OCI-LY1 (cell line): Measurements from ENCODE around the gene SERPINB13.

Experiments used
- H2AFZ ChIP-seq: fragments of 200-600 bp; sonication (generic), shearing (Covaris generic); 2 replicates; pipeline ENCODE4 v1.6.0; 2014; ENCODE audit warnings: antibody characterized with exemption, mild to moderate bottlenecking, low read length
- H3F3A ChIP-seq: fragments of 200-600 bp; sonication (generic), shearing (Covaris generic); 2 replicates; pipeline ENCODE4 v1.6.0; 2014; ENCODE audit warnings: mild to moderate bottlenecking, antibody characterized with exemption, low read length, moderate library complexity; ENCODE audit not compliant: insufficient read depth
- H3K27ac ChIP-seq: fragments of 200-600 bp; sonication (generic); 2 replicates; pipeline ENCODE4 v1.5.1; 2014; ENCODE audit warnings: low read length, mixed run types, mild to moderate bottlenecking, low read depth; ENCODE audit not compliant: poor library complexity, severe bottlenecking
- H3K27me3 ChIP-seq: fragments of 200-600 bp; sonication (generic); 2 replicates; pipeline ENCODE4 v1.6.0; 2014; ENCODE audit warnings: antibody characterized with exemption, mild to moderate bottlenecking, low read length, moderate library complexity; ENCODE audit not compliant: insufficient read depth
- H3K36me3 ChIP-seq: fragments of 200-600 bp; sonication (generic); 2 replicates; pipeline ENCODE4 v1.6.1; 2014; ENCODE audit warnings: mild to moderate bottlenecking, antibody characterized with exemption, low read length, moderate library complexity, mixed read lengths; ENCODE audit not compliant: insufficient read depth
- H3K4me1 ChIP-seq: fragments of 200-600 bp; sonication (generic); 2 replicates; pipeline ENCODE4 v1.5.1; 2014; ENCODE audit warnings: mild to moderate bottlenecking, low read length, moderate library complexity; ENCODE audit not compliant: insufficient read depth, severe bottlenecking
- H3K4me2 ChIP-seq: fragments of 200-600 bp; sonication (generic), shearing (Covaris generic); 2 replicates; pipeline ENCODE4 v1.6.1; 2014; ENCODE audit warnings: low read length
- H3K4me3 ChIP-seq: fragments of 200-600 bp; sonication (generic); 2 replicates; pipeline ENCODE4 v1.5.1; 2014; ENCODE audit warnings: low read length, low read depth, mild to moderate bottlenecking, mixed read lengths; ENCODE audit not compliant: poor library complexity, severe bottlenecking
- H3K79me2 ChIP-seq: fragments of 200-600 bp; shearing (Covaris generic); 2 replicates; pipeline ENCODE4 v1.6.1; 2016; ENCODE audit warnings: mixed run types, low read length, mixed read lengths; ENCODE audit not compliant: insufficient read depth
- H3K9ac ChIP-seq: fragments of 200-600 bp; sonication (generic), shearing (Covaris generic); 2 replicates; pipeline ENCODE4 v1.6.1; 2014; ENCODE audit warnings: mild to moderate bottlenecking, low read length, mixed read lengths
- H3K9me2 ChIP-seq: fragments of 200-600 bp; sonication (generic), shearing (Covaris generic); 2 replicates; pipeline ENCODE4 v1.6.1; 2014; ENCODE audit warnings: low read depth, mild to moderate bottlenecking, low read length, mixed read lengths
- H3K9me3 ChIP-seq: fragments of 200-600 bp; shearing (Covaris generic); 2 replicates; pipeline ENCODE4 v1.6.1; 2014; ENCODE audit warnings: low read length, mixed read lengths
- H4K20me1 ChIP-seq: fragments of 200-600 bp; sonication (generic), shearing (Covaris generic); 2 replicates; pipeline ENCODE4 v1.6.0; 2016; ENCODE audit warnings: mild to moderate bottlenecking, low read length; ENCODE audit not compliant: insufficient read depth
- EZH2 ChIP-seq: fragments of 200-600 bp; sonication (generic), shearing (Covaris generic); IDR thresholded peaks from 2 replicates; pipeline ENCODE4 v1.8.0; 2017; ENCODE audit warnings: borderline replicate concordance, mixed run types, mild to moderate bottlenecking, antibody characterized with exemption, low read length, moderate library complexity, mixed read lengths
- TF ChIP-seq, protein P1 (sequence below): fragments of 200-600 bp; sonication (generic), shearing (Covaris generic); IDR thresholded peaks from 2 replicates; pipeline ENCODE4 v1.5.1; 2017; ENCODE audit warnings: mild to moderate bottlenecking, antibody characterized with exemption, low read length, moderate library complexity, mixed read lengths

The SERPINB13 gene, protein sequence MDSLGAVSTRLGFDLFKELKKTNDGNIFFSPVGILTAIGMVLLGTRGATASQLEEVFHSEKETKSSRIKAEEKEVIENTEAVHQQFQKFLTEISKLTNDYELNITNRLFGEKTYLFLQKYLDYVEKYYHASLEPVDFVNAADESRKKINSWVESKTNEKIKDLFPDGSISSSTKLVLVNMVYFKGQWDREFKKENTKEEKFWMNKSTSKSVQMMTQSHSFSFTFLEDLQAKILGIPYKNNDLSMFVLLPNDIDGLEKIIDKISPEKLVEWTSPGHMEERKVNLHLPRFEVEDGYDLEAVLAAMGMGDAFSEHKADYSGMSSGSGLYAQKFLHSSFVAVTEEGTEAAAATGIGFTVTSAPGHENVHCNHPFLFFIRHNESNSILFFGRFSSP

DNA sequence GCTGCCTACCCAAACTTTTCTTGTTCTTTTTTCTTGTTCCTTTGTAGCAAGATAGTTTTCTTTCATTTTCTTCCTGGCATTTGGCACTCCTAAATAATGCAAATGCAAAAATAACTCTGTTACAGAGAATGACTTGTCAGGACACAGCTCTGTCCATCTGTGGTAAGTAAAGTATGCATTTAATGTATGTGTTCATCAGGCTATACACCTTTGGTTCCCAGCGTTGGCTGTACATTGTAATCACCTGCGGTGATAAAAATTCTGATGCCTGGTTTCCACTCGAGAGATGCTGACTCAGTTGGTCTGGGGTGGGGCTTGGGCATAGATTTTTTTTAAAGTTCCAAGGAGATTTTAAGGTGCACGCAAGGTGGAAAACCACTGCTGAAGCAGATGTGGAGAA lies at the start of gene SERPINB13:
TSS of gene SERPINB13 (plus strand) at position 378 of the 400 bp plus-strand sequence. CDS start 1,325 bp downstream, outside the sequence.
- H3K79me2 ChIP-seq, result no peaks in the 10 kb centered on the region
- H3K9me2 ChIP-seq, result no peaks in the 10 kb centered on the region
- no peaks in the 10 kb centered on the region for H3K36me3 ChIP-seq
- H3K4me2 ChIP-seq, result no peak within 1 kb of the TSS
- no peak within 1 kb of the TSS for H3K9ac ChIP-seq
- no peaks in the 10 kb centered on the region for H3K9me3 ChIP-seq
- H3K27me3 ChIP-seq, result no peaks in the 10 kb centered on the region
- H4K20me1 ChIP-seq, result no peaks in the 10 kb centered on the region
- H3K4me3 ChIP-seq, result no peak within 1 kb of the TSS
- no peak for TF ChIP-seq EZH2
- TF ChIP-seq, protein P1, sequence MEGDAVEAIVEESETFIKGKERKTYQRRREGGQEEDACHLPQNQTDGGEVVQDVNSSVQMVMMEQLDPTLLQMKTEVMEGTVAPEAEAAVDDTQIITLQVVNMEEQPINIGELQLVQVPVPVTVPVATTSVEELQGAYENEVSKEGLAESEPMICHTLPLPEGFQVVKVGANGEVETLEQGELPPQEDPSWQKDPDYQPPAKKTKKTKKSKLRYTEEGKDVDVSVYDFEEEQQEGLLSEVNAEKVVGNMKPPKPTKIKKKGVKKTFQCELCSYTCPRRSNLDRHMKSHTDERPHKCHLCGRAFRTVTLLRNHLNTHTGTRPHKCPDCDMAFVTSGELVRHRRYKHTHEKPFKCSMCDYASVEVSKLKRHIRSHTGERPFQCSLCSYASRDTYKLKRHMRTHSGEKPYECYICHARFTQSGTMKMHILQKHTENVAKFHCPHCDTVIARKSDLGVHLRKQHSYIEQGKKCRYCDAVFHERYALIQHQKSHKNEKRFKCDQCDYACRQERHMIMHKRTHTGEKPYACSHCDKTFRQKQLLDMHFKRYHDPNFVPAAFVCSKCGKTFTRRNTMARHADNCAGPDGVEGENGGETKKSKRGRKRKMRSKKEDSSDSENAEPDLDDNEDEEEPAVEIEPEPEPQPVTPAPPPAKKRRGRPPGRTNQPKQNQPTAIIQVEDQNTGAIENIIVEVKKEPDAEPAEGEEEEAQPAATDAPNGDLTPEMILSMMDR, result no peak
- no peak within 1 kb of the TSS for H2AFZ ChIP-seq
- no peaks in the 10 kb centered on the region for H3K4me1 ChIP-seq
- no peak within 1 kb of the TSS for H3K27ac ChIP-seq
- no peaks in the 10 kb centered on the region for H3F3A ChIP-seq

- no peak overlapping the region for H3K27ac ChIP-seq
- no peaks in the 10 kb centered on the region for H3K9me3 ChIP-seq
- H3K4me2 ChIP-seq, result no peak overlapping the region
- no peaks in the 10 kb centered on the region for H3F3A ChIP-seq
- H3K36me3 ChIP-seq, result no peaks in the 10 kb centered on the region
- H4K20me1 ChIP-seq, result no peaks in the 10 kb centered on the region
- no peaks in the 10 kb centered on the region for H3K9me2 ChIP-seq
- H3K27me3 ChIP-seq, result no peaks in the 10 kb centered on the region
- H3K4me3 ChIP-seq, result no peak overlapping the region
- H3K9ac ChIP-seq, result no peak overlapping the region
- H2AFZ ChIP-seq, result no peak overlapping the region
- TF ChIP-seq EZH2, result no peak
- TF ChIP-seq, protein P1, result no peak
- H3K4me1 ChIP-seq, result no peaks in the 10 kb centered on the region
- H3K79me2 ChIP-seq, result no peaks in the 10 kb centered on the region
Observed at GRCh38 chr18:63539904-63540510, 47.1 kb upstream of the SERPINB13 start.

DNA sequence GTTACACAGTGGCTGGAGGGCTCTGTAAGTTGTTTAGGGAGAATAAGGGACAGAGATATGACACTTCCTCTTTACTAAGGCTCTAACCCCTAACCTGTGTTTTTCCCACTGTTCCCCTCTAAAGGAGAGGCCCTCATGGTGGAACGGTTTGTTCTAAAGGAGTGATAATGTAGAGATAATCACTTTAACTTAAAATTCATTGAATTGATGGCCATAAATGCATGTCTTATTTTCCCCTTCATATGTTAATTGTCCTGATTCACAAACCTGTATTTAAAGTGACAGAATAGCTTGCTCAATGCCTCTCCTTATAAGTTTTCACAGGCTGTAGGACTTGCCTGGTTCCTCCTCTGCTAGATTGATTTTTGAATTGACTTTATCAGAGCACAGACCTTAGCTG lies 45.1 kb upstream of the SERPINB13 start, which contains the start of gene SERPINB12:
TSS of gene SERPINB12 (plus strand) at position 301 of the 400 bp plus-strand sequence. CDS start 13,791 bp downstream, outside the sequence.
- no peaks in the 10 kb centered on the region for H3K36me3 ChIP-seq
- H3F3A ChIP-seq, result no peaks in the 10 kb centered on the region
- H2AFZ ChIP-seq, result no peak within 1 kb of the TSS
- TF ChIP-seq EZH2, result no peak
- TF ChIP-seq, protein P1, result no peak
- H3K27me3 ChIP-seq, result no peaks in the 10 kb centered on the region
- no peaks in the 10 kb centered on the region for H3K9me2 ChIP-seq
- H3K9me3 ChIP-seq, result no peaks in the 10 kb centered on the region
- no peaks in the 10 kb centered on the region for H3K4me1 ChIP-seq
- H3K4me2 ChIP-seq, result no peak within 1 kb of the TSS
- no peaks in the 10 kb centered on the region for H3K79me2 ChIP-seq
- no peak within 1 kb of the TSS for H3K9ac ChIP-seq
- H3K4me3 ChIP-seq, result no peak within 1 kb of the TSS
- H3K27ac ChIP-seq, result no peak within 1 kb of the TSS
- H4K20me1 ChIP-seq, result no peaks in the 10 kb centered on the region
